Measurements from ENCODE around the gene WT1. TPM values are rescaled to one million over a fixed set of nuclear protein-coding genes. Genes with fewer than 3 reads are reported as not detected.

The WT1 gene
- total RNA-seq, 1 experiment from 2014 or later: 4.7 TPM

DNA sequence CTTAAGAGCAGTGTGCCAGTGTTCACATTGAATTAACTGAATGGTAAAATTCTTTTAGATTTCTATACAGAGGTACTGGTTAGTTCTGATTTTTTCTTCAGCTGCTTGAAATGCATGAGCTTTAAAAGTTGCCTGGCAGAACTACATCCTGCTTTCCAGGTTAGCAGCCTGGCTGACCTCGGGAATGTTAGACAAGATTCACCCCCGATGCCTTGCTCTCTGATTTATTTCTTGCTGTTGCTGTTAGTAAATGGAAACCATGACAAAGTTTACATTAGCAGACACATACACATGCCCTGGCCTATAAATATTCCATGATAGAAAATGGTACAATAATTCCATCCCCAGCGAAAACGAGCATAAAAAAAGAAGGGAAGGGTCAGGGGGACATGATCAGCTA, 47.0 kb downstream of the WT1 start:
- Histone ChIP-seq H3K9me3 (no peaks in the 10 kb centered on the region), H3K27me3 (replicated peaks; ENCODE audit: control insufficient read depth, insufficient read depth, low read length) (no peaks in the 10 kb centered on the region; the same call in 1 of the 2 replicates), H3K4me1 (no peaks in the 10 kb centered on the region), H3K4me3 (ENCODE audit: low read depth, low read length) (no peak overlapping the region), H3K36me3 (ENCODE audit: control insufficient read depth, insufficient read depth, low read length) (no peaks in the 10 kb centered on the region)
- no peaks in the 10 kb centered on the region for H3K36me3 Mint-ChIP-seq (ENCODE audit: insufficient read depth, unreplicated experiment)
- no peaks in the 10 kb centered on the region for H3K27me3 Mint-ChIP-seq (ENCODE audit: insufficient read depth, unreplicated experiment)
- no peak overlapping the region for H3K27ac Mint-ChIP-seq (ENCODE audit: unreplicated experiment)
- no peak for DNase-seq
- no peak overlapping the region for H3K4me3 Mint-ChIP-seq (ENCODE audit: unreplicated experiment)
- ChIA-PET CTCF (no interaction called here), POLR2A (no interaction called here)
- BruUV-seq (replicated peaks): no TSS peak
- intact Hi-C loops (cut with micrococcal nuclease; ENCODE audit: unreplicated experiment): loop anchor here (5.0 kb wide), 2 partner anchors 59 to 404 kb away; partner anchors contain the start of gene CCDC73
- TF ChIP-seq CTCF (IDR thresholded peaks at IDR 0.05; ENCODE audit: insufficient read depth in 1 of 2, low read depth in 1 of 2, low read length in 1 of 2, severe bottlenecking in 1 of 2, unreplicated experiment in 1 of 2): no peak
- no peaks in the 10 kb centered on the region for H3K9me3 Mint-ChIP-seq (ENCODE audit: unreplicated experiment)
- no peaks in the 10 kb centered on the region for H3K4me1 Mint-ChIP-seq (ENCODE audit: low read depth, unreplicated experiment)

- no peaks in the 10 kb centered on the region for H3K9me3 ChIP-seq
- no peaks in the 10 kb centered on the region for H3K36me3 ChIP-seq (ENCODE audit: control insufficient read depth, insufficient read depth, low read length)
- DNase-seq: no peak
- no peaks in the 10 kb centered on the region for H3K36me3 Mint-ChIP-seq (ENCODE audit: insufficient read depth, unreplicated experiment)
- no peaks in the 10 kb centered on the region for H3K9me3 Mint-ChIP-seq (ENCODE audit: unreplicated experiment)
- no peak overlapping the region for H3K4me3 ChIP-seq (ENCODE audit: low read depth, low read length)
- H3K4me3 Mint-ChIP-seq (ENCODE audit: unreplicated experiment): no peak overlapping the region
- no TSS peak for BruUV-seq (replicated peaks)
- CTCF ChIA-PET: interaction anchor here (1.8 to 2.1 kb wide), 2 partner anchors 9 to 64 kb away, joined by 9 to 11 read pairs; no protein-coding TSS in a partner anchor
- no peaks in the 10 kb centered on the region for H3K27me3 Mint-ChIP-seq (ENCODE audit: insufficient read depth, unreplicated experiment)
- TF ChIP-seq CTCF (IDR thresholded peaks at IDR 0.05; ENCODE audit: insufficient read depth in 1 of 2, low read depth in 1 of 2, low read length in 1 of 2, severe bottlenecking in 1 of 2, unreplicated experiment in 1 of 2): no peak
- H3K4me1 ChIP-seq: no peaks in the 10 kb centered on the region
- H3K27ac Mint-ChIP-seq (ENCODE audit: unreplicated experiment): no peak overlapping the region
- no peaks in the 10 kb centered on the region for H3K4me1 Mint-ChIP-seq (ENCODE audit: low read depth, unreplicated experiment)
- H3K27me3 ChIP-seq (replicated peaks; ENCODE audit: control insufficient read depth, insufficient read depth, low read length): no peaks in the 10 kb centered on the region; the same call in 1 of the 2 replicates
- intact Hi-C loops (cut with micrococcal nuclease; ENCODE audit: unreplicated experiment): loop anchor here (5.0 kb wide), 2 partner anchors 60 to 405 kb away; partner anchors contain the start of gene CCDC73
- POLR2A ChIA-PET: no interaction called here
Measured at GRCh38 chr11:32387411-32387810, 47.9 kb downstream of the WT1 start.

- no peak overlapping the region for H3K4me3 ChIP-seq (ENCODE audit: low read depth, low read length)
- no peaks in the 10 kb centered on the region for H3K4me1 ChIP-seq
- Mint-ChIP-seq H3K4me3 (ENCODE audit: unreplicated experiment) (no peak overlapping the region), H3K27ac (ENCODE audit: unreplicated experiment) (no peak overlapping the region), H3K27me3 (ENCODE audit: insufficient read depth, unreplicated experiment) (no peaks in the 10 kb centered on the region), H3K36me3 (ENCODE audit: insufficient read depth, unreplicated experiment) (no peaks in the 10 kb centered on the region), H3K4me1 (ENCODE audit: low read depth, unreplicated experiment) (no peaks in the 10 kb centered on the region), H3K9me3 (ENCODE audit: unreplicated experiment) (no peaks in the 10 kb centered on the region)
- no peak for DNase-seq
- H3K9me3 ChIP-seq: no peaks in the 10 kb centered on the region
- TF ChIP-seq CTCF (IDR thresholded peaks at IDR 0.05; ENCODE audit: insufficient read depth in 1 of 2, low read depth in 1 of 2, low read length in 1 of 2, severe bottlenecking in 1 of 2, unreplicated experiment in 1 of 2): no peak
- no TSS peak for BruUV-seq (replicated peaks)
- intact Hi-C loops (cut with micrococcal nuclease; ENCODE audit: unreplicated experiment): loop anchor here (1.0 to 5.0 kb wide), 3 partner anchors 60 to 405 kb away; partner anchors contain the start of gene CCDC73
- no peaks in the 10 kb centered on the region for H3K36me3 ChIP-seq (ENCODE audit: control insufficient read depth, insufficient read depth, low read length)
- ChIA-PET CTCF (interaction anchor here (0.9 to 2.1 kb wide), 7 partner anchors 9 to 176 kb away, joined by 3 to 11 read pairs (median 3); no protein-coding TSS in a partner anchor), POLR2A (interaction anchor here (0.6 kb wide), 1 partner anchor 470 kb away, joined by 4 read pairs; no protein-coding TSS in a partner anchor)
- peaks cover under 1% of the 10 kb centered on the region for H3K27me3 ChIP-seq (replicated peaks; ENCODE audit: control insufficient read depth, insufficient read depth, low read length)
Measured at GRCh38 chr11:32386770-32387377, 48.5 kb downstream of the WT1 start.

All from Caco-2 (cell line).